T-helper 1 cell treated with Interleukin-12 subunit alpha and Interleukin-12 subunit beta and Interleukin-4 antibody, amounts not matched to agents 30 μg/mL and 1 μg/mL, for 36 hours (primary cell): ENCODE data around the gene MAP2K7.

ENCODE experiments used
- H3K27ac Mint-ChIP-seq: one replicate; pipeline ENCODE4 v1.8.0; 2021; ENCODE audit warnings: mild to moderate bottlenecking, mixed read lengths
- H3K27me3 Mint-ChIP-seq: one replicate; pipeline ENCODE4 v1.8.0; 2021; ENCODE audit warnings: low read depth, mixed read lengths
- H3K36me3 Mint-ChIP-seq: one replicate; pipeline ENCODE4 v1.8.0; 2021; ENCODE audit warnings: low read depth, mixed read lengths
- H3K4me1 Mint-ChIP-seq: one replicate; pipeline ENCODE4 v1.8.0; 2021; ENCODE audit warnings: low read depth, mixed read lengths
- H3K4me3 Mint-ChIP-seq: one replicate; pipeline ENCODE4 v1.8.0; 2021; ENCODE audit warnings: mild to moderate bottlenecking, moderate library complexity, mixed read lengths
- H3K9me3 Mint-ChIP-seq: one replicate; pipeline ENCODE4 v1.8.0; 2021; ENCODE audit warnings: mixed read lengths

Gene MAP2K7

GRCh38 chr19:7871437-7872305, 32.0 kb upstream of the MAP2K7 start:
- Mint-ChIP-seq H3K4me3 (peak overlapping the region; percentile 60), H3K27ac (peak overlapping the region; percentile 20), H3K4me1 (peaks cover 23% of the 10 kb centered on the region), H3K9me3 (no peaks in the 10 kb centered on the region), H3K27me3 (peaks cover 60% of the 10 kb centered on the region), H3K36me3 (peaks cover 2% of the 10 kb centered on the region)

- Mint-ChIP-seq H3K36me3 (peaks cover 2% of the 10 kb centered on the region), H3K27me3 (peaks cover 51% of the 10 kb centered on the region), H3K9me3 (no peaks in the 10 kb centered on the region), H3K4me3 (peak overlapping the region; percentile 60), H3K4me1 (peaks cover 23% of the 10 kb centered on the region), H3K27ac (peak overlapping the region; percentile 20)
Observed at GRCh38 chr19:7872306-7873204, 31.1 kb upstream of the MAP2K7 start.

DNA sequence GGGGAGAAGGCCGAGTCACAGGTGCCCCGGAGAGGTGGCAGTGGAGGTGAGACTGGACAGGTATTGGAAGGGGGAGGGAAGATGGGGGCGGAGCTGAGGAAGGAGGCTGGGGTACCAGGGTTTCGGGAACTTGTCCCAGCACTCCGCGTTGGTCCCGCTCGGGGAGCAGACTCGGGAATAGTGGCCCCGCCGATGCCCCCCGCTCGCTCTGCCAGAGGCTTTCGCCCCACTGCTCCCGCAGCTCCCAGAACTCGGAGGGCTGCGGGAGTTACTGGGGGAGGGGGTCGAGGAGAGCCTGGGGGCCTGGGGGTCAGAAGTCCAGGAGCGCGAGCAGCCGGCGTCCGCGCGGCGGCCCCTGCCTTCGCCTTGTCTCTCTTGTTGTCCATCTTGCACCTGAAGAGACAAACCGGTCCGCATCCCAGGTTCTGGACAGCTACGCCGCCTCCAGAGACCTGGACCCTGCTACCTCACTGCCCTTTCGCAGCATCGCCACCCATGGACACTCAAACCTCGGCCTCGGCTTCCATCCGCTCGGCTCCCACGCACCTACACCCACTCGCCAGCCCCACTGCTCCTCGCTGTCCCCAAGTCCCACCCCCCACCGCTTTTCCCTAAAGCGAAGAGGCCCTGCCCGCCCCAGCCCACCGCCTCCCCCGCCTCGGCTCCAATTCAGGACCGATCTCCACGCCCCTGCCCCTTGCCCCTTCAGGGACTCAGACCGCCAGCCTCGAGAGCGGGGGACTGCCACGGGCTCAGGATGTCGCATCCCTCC, 30.2 kb upstream of the MAP2K7 start:
- peak overlapping the region; percentile 66 for H3K4me3 Mint-ChIP-seq
- peaks cover 2% of the 10 kb centered on the region for H3K36me3 Mint-ChIP-seq
- no peaks in the 10 kb centered on the region for H3K9me3 Mint-ChIP-seq
- H3K4me1 Mint-ChIP-seq = peaks cover 20% of the 10 kb centered on the region
- H3K27me3 Mint-ChIP-seq = peaks cover 46% of the 10 kb centered on the region
- no peak overlapping the region for H3K27ac Mint-ChIP-seq

DNA sequence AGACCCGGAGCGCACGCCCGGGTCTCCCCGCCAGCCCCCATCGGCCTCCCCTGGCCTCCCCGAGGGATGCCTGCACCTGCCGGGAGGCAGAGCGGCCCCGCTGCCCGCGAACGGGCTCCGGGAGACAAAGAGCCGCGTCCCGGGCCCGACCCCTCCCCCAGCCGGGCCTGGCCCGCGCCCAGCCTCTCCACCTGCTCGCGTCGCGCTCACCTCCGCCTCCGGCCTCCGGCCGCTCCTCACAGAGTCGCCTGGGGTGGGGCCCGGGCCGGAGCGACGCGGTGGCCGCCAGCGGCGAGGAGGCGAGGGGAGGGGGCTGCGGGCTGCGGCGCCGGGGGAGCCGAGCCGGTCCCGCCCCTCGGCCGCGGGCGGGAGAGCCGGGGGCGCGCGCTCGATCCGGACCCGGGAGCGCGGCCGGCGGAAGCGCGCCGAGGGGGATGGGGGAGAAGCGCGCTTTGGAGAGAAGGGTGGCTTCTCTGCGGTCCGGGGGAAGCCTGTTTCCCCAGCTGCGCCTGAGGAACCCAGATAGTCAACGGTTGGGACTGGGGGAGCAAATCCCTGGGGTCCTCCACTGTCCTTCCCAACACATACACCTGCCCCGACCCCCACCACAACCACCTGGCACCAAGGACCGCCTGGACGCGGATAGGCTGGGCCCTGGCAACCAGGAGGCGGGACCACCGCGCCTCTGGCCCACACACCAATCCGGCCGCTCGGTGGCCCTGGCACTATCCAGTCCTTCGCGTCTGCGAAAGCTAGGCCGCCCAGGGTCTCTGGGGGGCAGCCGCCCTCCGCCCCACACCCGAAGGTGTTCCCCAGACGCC, 29.4 kb upstream of the MAP2K7 start, which contains the start of gene PRR36:
PRR36 (minus strand) TSS at position 315 of the 821 bp plus-strand sequence. CDS start 701 bp downstream, outside the sequence.
- H3K36me3 Mint-ChIP-seq = peaks cover 2% of the 10 kb centered on the region
- H3K4me1 Mint-ChIP-seq = peaks cover 17% of the 10 kb centered on the region
- H3K9me3 Mint-ChIP-seq = no peaks in the 10 kb centered on the region
- peak within 1 kb of the TSS; percentile 66 for H3K4me3 Mint-ChIP-seq
- peaks cover 46% of the 10 kb centered on the region for H3K27me3 Mint-ChIP-seq
- no peak within 1 kb of the TSS for H3K27ac Mint-ChIP-seq

DNA sequence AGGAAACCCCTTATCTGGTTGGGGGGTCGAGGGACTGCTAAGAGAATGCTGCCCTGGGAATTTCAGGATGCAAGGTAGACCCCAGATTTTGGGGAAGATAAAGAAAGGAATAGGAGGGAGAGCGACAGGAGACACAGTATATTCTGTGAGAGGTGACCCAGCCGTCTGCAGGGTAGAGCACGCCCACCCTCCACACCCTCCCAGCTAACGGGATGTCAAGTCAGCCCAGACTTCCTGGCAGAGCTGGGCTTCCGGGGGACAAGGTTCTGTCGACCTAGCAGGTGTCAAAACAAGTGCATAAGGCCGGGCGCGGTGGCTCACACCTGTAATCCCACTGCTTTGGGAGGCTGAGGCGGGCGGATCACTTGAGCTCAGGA, 28.8 kb upstream of the MAP2K7 start:
- H3K4me3 Mint-ChIP-seq = no peak overlapping the region

DNA sequence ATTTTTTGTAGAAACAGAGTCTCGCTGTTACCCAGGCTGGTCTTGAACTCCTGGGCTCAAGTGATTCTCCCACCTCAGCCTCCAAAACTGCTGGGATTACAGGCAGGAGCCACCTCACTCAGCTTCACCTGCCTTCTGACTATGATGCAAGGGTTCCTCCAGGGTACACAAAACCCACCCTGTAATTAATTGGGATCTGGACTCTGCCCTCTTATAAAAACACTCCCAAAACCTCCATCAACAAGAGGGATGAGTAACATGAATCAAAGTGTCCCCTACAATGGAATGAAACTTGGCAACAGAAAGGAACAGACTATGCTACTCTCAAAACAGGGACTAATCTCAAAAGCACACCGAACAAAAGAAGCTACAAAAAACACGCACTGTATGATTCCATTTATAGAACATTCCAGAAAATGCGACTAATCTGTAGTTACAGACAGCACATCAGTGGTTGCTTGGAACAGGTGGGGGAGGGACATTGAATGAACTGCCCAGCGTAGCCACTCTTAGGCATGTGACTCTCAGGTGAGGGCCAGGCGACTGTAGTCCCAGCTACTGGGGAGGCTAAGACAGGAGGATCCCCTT, 26.3 kb upstream of the MAP2K7 start:
- Mint-ChIP-seq H3K4me3 (no peak overlapping the region), H3K36me3 (no peaks in the 10 kb centered on the region), H3K4me1 (peaks cover 1% of the 10 kb centered on the region), H3K9me3 (no peaks in the 10 kb centered on the region), H3K27me3 (peaks cover 30% of the 10 kb centered on the region), H3K27ac (no peak overlapping the region)

More for the DNA sequence above, 28.8 kb upstream of the MAP2K7 start:
- H3K27ac Mint-ChIP-seq = no peak overlapping the region
- peaks cover 17% of the 10 kb centered on the region for H3K4me1 Mint-ChIP-seq
- H3K36me3 Mint-ChIP-seq = peaks cover 2% of the 10 kb centered on the region
- no peaks in the 10 kb centered on the region for H3K9me3 Mint-ChIP-seq
- H3K27me3 Mint-ChIP-seq = peaks cover 46% of the 10 kb centered on the region

DNA sequence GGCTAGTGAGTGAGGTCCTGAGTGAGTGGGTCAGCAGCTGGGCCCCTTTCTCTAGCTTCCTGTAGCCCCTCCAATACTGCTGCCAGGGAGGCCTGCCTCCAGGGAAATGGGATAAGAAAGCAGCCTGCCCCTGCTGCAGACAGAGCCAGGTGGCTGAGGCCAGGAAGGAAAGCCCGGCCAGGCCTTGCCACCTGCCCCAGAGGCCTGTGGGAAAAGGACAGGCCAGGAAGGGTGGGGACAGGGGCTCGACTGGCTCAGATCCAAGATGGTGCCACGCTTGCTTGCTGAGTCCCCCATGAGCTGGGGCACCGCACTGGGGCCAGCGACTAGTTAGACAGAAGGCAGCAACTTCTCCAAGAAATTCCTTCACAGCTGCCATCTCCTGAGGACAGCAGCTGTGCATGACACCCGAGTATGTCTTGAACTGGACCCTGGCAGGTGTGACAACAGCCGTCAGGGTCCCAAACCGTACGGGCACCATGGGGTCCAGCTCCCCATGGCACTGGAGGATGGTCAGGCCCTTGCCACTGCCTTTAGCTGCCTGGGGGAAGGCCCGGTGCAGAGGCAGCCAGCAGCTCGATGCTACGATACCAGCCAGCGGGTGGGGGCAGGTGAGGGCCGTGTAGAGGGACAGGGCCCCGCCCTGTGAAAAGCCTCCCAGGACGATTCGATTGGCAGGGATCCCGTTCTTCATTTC, 24.4 kb upstream of the MAP2K7 start:
- Mint-ChIP-seq H3K36me3 (no peaks in the 10 kb centered on the region), H3K4me3 (no peak overlapping the region), H3K4me1 (peaks cover 1% of the 10 kb centered on the region), H3K27ac (no peak overlapping the region), H3K9me3 (no peaks in the 10 kb centered on the region), H3K27me3 (peaks cover 20% of the 10 kb centered on the region)

- no peaks in the 10 kb centered on the region for H3K9me3 Mint-ChIP-seq
- H3K4me1 Mint-ChIP-seq = peaks cover under 1% of the 10 kb centered on the region
- no peaks in the 10 kb centered on the region for H3K36me3 Mint-ChIP-seq
- H3K4me3 Mint-ChIP-seq = no peak overlapping the region
- peaks cover 16% of the 10 kb centered on the region for H3K27me3 Mint-ChIP-seq
- no peak overlapping the region for H3K27ac Mint-ChIP-seq
Observed at GRCh38 chr19:7879836-7880235, 23.8 kb upstream of the MAP2K7 start.

DNA sequence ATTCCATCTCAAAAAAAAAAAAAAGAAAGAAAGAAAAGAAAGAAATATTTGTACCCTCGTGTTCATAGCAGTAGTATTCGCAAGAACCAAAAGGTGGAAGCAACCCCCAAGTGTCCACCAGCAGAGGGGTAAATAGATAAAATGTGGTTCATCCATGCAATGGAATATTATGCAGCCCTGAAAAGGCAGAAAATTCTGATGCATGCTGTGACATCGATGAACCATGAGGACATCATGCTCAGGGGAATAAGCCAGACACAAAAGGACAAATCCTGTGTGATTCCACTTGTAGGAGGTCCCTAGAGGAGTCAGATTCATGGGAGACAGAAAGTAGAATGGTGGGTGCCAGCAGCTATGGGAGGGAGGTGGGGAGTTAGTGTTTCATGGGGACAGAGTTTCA, 21.8 kb upstream of the MAP2K7 start:
- Mint-ChIP-seq H3K36me3 (no peaks in the 10 kb centered on the region), H3K27ac (no peak overlapping the region), H3K9me3 (no peaks in the 10 kb centered on the region), H3K4me3 (no peak overlapping the region), H3K27me3 (no peaks in the 10 kb centered on the region), H3K4me1 (no peaks in the 10 kb centered on the region)

DNA sequence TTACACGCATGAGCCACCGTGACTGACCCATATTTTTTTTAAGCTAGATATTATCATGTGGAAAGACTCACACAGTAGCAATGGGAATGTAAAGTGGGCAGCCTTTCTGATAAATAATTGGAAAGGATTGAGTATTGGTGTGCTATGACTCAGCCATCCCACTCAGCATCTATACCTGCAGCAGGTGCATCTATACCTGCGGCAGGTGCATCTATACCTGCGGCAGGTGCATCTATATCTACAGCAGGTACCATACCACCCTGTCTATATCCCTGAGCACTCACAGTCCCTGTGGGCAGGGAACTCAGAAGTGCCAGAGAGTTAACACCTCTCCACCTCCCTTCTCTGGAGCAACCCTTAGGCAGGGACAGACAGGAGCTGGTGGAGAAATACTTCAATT, 20.6 kb upstream of the MAP2K7 start:
- Mint-ChIP-seq H3K27ac (no peak overlapping the region), H3K4me1 (no peaks in the 10 kb centered on the region)

GRCh38 chr19:7883796-7884570, 19.7 kb upstream of the MAP2K7 start:
- Mint-ChIP-seq H3K27ac (no peak overlapping the region), H3K36me3 (no peaks in the 10 kb centered on the region), H3K4me1 (no peaks in the 10 kb centered on the region), H3K4me3 (no peak overlapping the region), H3K27me3 (peaks cover 9% of the 10 kb centered on the region), H3K9me3 (no peaks in the 10 kb centered on the region)

More for the DNA sequence above, 20.6 kb upstream of the MAP2K7 start:
- no peak overlapping the region for H3K4me3 Mint-ChIP-seq
- H3K27me3 Mint-ChIP-seq = peaks cover 5% of the 10 kb centered on the region
- H3K36me3 Mint-ChIP-seq = no peaks in the 10 kb centered on the region
- no peaks in the 10 kb centered on the region for H3K9me3 Mint-ChIP-seq

- Mint-ChIP-seq H3K4me3 (no peak overlapping the region), H3K9me3 (no peaks in the 10 kb centered on the region), H3K27ac (no peak overlapping the region), H3K27me3 (peaks cover 11% of the 10 kb centered on the region), H3K36me3 (no peaks in the 10 kb centered on the region), H3K4me1 (no peaks in the 10 kb centered on the region)
Observed at GRCh38 chr19:7885818-7886217, 17.9 kb upstream of the MAP2K7 start.
